NCI-H1694 treated with DMSO at 0.1 percent for 48 hours (cell line): ENCODE measurements around the gene SPATA33.
A peak's percentile ranks its signal among the peaks of the same experiment; 100 is the strongest.
"Not testable (repeated sequence)": the region's sequence is repeated elsewhere in the genome, so short reads cannot be mapped to it uniquely, and the experiment has no call there.

Experiments used
- DNase-seq: peaks from one replicate; lab custom pipeline; 2025; lab: John Stamatoyannopoulos, UW

SPATA33 gene

DNA sequence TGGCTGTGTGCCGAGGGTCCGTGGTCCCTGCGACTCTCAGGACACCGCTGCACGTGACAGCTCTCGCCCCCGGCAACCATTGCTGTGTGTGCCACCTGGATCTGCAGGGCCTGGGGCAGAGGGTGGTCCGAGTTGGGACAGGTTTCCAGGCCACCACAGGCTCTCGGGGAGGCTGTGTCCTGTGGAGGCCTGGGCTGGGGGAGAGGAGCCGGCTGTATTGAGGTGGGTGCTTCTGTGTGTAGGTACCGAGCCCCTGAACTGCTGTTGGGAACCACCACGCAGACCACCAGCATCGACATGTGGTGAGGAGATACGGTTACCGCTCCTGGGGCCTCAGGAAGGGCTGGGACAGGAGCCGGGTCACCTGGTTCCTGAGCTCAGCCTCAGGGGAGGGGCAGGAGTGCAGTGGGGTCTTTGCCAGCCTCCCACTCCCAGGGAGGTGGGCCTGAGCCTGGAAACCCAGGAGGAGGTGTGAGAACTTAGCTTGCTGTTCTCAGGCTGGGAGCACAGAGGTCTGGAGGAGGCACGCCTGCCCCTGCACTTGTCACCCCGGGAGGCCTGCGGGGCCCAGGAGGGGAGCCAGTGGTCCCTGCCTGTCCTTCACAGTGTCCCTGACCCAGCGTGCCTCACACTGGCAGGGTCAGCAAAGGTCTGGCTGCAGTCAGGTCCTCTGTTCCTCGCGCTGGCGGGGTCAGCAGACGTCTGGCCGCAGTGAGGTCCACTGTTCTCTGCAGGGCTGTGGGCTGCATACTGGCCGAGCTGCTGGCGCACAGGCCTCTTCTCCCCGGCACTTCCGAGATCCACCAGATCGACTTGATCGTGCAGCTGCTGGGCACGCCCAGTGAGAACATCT lies 36.5 kb downstream of the SPATA33 start:
- DNase-seq, result no peak

DNA sequence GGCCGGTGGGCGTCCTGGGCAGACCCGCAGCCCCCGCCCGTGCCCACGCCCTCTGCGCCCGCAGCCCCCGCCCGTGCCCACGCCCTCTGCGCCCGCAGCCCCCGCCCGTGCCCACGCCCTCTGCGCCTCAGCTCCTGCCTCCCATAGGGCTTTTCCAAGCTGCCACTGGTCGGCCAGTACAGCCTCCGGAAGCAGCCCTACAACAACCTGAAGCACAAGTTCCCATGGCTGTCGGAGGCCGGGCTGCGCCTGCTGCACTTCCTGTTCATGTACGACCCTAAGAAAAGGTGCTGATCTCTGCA lies 37.1 kb downstream of the SPATA33 start:
- DNase-seq, result not testable (repeated sequence)

DNA sequence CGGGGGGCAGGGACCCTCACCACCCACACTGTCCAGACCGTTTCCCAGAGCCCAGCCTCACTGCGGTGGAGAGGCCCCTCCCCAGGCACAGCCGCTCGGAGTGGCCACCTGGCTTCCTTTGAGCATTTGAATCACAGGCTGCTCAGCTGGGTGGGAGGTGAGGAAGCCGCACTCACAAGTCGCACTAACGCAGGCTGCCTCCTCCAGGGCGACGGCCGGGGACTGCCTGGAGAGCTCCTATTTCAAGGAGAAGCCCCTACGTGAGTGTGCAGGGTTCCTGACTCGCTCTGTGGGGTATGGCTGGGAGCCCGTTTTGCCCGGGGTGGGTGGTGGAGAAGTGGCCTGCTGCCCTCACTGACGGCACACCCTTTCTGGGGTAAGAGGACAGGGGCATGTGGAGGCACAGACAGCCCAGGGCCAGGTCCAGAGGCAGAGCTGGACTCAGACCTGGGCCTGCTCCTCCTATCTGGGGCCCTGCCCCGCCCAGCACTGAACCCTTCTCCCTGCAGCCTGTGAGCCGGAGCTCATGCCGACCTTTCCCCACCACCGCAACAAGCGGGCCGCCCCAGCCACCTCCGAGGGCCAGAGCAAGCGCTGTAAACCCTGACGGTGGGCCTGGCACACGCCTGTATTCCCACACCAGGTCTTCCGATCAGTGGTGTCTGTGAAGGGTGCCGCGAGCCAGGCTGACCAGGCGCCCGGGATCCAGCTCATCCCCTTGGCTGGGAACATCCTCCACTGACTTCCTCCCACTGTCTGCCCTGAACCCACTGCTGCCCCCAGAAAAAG lies 37.6 kb downstream of the SPATA33 start:
- no peak for DNase-seq

DNA sequence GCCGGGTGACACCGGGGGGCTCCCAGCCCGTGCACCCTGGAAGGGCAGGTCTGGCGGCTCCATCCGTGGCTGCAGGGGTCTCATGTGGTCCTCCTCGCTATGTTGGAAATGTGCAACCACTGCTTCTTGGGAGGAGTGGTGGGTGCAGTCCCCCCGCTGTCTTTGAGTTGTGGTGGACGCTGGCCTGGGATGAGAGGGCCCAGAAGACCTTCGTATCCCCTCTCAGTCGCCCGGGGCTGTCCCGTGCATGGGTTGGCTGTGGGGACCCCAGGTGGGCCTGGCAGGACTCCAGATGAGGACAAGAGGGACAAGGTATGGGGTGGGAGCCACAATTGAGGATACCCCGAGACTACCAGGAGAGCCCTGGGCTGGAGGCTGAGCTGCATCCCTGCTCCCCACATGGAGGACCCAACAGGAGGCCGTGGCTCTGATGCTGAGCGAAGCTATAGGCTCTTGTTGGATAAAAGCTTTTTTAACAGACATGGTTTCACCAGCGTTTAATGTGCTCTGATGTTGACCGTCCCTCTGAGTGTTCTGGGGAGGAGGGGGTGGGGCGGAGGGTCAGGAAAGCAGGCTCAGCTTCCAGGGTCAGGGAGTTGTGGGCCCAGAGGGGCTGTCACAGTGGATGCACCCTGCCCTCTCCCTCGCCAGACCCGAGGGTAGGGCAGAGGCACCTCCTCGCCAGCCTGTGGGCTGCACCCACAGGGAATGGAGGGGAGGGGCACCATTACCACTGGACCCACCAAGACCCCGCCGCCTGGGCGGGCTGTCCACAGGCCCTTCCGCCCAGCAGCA lies 38.4 kb downstream of the SPATA33 start:
- DNase-seq, result no peak

DNA sequence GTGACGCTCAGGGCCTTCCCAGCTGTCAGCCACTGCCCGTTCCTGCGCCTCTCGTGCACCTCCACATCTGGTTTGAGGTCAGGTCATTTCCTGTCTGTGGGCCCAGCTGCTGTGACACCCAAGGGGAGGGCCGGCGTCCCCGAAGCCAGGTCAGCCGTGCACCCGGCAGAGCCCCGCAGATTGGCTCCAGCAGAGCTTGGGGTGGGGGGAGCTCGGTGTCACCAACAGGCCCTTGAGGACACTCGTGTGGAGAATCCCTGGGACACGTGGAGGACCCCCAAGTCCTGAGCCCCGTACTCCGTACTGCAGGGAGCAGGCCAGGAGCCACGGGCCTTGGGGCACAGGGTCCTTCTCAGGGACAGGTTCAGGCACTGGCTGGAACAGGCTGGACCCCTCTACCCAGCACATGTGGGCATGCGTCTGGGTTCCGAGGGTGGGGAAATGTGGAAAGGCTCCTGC lies 39.1 kb downstream of the SPATA33 start:
- no peak for DNase-seq

DNA sequence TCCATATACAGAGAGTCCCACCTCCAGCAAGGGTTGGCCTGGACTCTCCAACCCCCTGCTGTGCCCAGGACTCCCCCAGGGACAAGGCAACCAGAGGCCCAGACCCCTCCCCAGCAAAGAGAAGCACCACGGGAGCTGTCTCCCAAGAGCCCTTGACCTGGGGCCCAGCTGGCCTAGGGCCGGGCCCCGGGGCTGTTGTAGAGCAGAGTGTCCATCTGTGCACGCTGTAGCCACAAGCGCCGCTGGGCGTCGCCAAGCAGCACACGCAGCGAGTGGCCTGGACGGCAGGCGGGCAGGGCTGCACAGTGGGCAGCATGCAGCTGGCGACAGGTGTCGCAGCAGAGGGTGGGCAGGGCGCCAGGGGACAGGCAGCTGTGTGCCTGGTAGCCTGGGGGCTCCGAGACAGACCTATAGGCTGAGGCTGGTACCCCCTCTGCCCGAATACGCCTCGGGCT lies 39.6 kb downstream of the SPATA33 start:
- DNase-seq, result no peak

DNA sequence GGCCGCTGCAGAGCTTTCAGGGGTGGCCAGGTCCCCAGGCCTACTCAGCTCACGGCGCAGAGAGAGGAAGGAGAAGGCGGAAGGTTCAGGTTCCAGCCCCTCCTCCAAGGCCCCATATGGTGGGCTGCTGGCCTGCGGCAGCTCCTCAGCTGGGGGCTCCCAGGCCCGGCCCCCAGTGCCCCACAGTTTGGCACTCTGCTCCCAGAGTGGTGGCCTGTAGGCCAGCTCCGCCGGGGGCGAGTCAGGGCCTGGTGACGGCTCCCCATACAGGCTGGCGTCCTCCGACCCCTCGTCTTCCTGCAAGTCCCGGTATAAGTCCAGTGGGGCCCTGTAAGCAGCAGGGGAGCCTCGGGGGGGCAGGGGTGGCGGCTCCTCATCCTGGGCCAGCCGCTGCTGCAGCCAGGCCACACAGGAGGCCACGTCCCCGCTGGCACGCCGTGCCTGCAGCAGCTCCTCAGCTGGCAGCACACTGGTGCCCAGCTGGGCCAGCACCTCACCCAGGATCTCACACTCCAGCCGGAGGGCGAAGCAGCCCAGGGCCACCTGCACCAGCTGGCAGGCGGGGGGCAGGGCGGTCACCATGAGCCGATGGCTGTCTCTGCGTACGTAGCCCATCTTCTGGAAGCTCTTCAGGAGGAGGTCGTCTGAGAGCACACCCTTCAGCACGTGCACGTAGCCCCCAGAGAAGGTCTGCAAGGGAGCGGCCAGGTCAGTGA lies 40.1 kb downstream of the SPATA33 start:
- no peak for DNase-seq

DNA sequence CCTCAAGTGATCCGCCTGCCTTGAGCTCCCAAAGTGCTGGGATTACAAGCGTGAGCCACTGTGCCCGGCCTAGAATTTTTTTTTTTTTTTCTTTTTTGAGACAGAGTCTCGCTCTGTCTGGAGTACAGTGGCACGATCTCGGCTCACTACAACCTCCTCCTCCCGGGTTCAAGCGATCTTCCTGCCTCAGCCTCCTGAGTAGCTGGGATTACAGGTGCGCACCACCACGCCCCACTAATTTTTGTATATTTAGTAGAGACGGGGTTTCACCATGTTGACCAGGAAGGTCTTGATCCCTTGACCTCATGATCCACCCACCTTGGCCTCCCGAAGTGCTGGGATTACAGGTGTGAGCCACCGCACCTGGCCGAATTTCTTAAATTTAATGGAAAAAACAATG lies 41.1 kb downstream of the SPATA33 start:
- DNase-seq, result not testable (repeated sequence)

DNA sequence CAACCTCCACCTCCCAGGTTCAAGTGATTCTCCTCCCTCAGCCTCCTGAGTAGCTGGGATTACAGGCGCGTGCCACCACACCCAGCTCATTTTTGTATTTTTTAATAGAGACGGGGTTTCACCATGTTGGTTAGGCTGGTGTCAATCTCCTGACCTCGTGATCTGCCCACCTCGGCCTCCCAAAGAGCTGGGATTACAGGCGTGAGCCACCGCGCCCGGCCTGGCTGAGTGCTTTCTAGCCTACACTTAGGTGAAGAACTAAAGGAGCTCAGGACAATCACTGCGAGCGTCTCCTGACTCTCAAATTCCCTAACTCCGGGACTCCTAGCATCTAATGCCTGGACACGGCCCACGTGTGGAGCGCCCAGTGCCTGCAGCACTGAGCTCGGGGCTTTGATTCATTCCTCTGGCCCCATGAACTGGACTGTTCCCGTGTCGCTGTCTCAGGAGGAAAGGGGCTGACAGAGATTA lies 42.0 kb downstream of the SPATA33 start:
- DNase-seq, result not testable (repeated sequence)

DNA sequence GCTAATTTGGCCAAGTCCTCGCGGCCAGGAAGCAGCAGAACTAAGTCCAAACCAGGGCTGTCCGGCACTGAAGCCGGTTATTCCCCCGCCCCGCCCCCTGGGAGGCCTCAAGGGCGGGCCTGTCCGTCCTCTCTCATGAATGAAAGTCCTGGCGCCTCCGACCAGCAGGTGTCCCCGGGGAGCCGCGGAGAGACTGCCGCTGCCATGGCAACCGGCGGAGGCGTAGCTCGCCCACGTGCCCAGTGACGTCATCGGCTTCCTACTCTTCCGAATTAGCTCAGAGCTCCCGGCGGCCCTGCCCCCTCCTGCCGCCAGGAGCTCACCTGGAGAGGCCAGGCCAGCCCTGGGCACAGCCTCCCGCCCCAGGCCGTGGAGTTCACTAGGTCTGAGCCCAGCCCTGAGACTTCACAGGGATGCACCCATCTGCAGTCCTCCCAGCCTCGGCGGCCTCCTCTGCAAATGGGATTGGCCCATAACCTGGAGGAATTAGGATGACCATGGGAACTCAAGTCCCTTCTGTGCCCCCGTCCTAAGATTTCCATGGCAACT lies 42.5 kb downstream of the SPATA33 start:
- peak; percentile 80 for DNase-seq

DNA sequence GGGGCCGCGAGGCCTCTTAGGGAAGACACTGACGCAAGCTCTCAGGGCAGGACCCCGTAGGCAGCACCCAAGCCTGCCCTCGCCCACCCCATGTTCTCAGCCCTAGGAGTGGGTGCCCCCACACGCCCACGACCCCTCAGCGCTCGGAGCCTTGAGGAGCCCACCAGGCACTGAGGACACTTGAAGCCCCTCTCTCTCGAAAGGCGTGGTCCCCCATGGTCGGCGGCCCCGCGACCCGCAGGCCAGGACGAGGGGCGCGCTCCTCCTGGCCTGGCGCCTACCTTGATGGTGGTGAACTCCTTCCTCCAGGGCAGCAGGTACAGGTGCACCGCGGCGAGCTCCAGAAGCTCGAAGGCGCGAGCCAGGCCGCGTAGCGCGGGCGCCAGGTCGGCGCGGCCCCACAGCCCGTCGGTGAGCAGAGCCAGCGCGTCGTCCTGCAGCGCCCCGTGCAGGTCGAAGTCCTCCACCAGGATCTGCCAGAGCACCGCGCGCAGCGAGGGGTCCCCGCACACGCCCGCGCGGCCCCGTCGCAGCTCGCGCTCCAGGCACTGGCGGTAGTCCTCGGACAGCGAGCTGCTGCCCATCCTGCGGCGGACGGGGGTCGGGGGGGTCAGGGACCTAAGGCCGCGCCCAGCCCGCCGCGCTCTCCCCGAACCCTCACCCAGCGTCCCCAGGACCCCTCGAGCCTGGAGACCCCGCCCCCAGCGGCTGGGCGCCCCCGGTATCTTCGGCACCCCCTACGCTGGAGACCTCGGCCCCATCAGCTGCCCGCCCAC lies 43.2 kb downstream of the SPATA33 start:
- DNase-seq, result no peak

DNA sequence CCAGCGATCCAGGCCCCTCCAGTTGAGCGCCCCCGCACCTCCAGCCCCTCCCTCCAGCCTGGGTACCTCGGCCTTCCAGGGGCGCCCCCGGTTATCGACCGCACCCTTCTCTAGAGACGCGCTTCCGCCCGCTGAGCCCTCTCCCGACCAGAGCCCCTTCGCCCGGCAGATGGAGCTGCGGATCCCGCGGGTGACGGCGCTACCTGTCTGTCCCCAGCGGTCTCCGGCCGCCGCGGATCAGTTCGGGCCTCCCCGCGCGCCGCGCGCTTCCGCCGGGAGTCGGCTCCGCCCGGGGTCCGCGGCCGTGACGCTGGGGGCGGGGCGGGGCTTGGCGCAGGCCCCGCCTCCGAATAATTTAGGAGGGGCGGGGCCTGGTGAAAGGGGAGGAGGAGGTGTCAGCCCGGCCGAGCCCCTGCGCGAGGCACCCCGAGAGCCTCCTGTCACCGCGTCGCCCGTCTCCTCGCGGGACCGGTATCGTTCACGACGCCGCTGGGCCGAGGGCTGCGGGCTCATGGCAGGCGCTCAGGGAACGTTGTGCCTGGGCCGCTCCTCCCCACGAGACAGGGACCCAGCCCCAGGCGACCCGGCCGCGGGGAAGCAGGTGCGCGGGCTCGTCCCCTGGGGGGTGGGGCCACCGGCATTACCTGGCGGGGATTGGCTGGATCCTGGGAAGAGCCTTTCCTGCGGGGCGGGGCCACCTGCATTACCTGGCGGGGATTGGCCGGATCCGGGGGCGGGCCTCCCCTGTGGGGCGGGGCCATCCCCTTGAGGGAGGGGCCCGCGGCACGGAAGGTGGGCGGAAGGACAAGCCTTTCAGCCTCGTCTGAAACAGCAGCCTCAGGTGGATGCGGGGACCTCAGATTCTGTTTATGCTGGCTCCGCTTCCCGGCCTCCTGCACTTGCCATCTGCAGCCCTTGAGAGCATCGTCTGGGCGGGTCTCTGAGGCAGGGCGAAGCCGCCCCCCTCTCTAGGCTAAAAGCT lies 44.1 kb downstream of the SPATA33 start, which contains the start of gene SPATA2L:
SPATA2L (minus strand) TSS at position 281 of the 982 bp plus-strand sequence. CDS start 473 bp downstream, outside the sequence.
- DNase-seq, result peak; percentile 81

DNA sequence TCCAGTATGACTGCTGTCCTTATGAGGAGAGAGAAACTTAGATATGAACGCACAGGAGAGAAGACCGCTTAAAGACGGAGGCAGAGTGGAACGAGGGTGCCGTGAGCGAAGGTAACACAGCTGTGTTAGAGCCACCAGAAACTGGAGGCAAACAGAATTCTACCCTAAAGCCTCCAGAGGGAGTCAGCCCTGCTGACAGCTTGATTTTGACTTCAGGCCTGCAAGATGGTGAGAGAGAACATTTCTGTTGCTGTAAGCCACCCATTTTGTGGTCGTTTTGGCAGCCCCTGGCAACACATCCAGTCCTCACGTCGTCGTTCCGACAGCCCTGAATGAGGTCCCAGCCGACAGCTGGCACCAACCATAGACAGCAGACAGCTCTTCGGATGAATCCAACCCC lies 46.6 kb downstream of the SPATA33 start:
- DNase-seq, result no peak

DNA sequence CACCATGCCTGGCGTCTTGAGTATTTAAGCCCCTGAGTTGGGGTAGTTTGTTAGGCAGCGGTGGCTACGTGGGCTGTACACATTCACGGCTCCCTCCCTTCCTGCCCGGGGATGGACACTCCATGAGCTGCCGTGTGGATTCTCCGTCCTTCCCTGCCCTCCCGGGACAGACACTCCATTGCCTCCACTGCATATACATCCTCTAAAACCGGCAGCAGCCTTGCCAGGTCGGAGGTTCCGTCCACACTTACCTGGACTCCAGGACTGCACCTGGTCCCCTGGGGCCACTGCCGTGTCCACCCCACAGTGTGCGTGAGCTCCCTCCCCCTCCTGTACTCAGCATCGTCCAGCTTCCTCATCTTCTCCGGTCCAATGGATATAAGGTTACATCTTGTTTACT lies 47.4 kb downstream of the SPATA33 start:
- DNase-seq, result no peak

DNA sequence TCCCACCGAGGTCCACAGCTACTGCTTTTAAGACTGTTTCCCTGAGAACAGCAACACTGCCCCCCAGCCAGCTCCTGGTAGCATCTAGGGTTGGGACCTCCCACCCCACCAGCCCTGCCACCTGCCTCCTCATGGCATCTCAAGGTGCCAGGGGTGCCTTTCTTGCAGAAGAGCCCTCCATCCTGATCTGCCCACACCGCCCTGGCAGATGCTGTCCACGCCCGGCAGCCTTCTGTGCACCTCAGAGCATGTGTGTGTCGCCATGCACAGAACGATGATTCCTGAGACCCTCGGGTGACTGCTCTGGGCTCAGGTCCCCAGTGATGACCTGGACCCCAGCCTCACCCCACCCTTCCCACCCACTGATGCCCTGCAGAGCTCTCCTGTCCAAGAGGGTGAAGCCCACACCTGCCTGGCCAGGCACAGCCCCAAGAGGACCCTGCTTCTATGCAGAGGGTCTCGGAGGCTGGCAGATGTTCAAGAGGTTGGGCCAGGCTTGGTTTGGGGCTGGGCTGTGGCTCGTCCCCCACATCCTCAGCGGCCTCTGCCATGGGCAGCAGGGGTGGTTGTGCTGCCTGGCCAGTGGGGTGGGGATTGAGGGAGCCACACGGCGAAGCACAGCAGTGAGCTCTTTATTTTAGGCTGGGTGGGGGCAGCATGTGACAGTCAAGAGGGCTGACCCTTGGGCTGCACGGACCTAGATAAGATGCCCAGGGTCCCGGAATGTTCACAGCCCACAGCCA lies 49.1 kb downstream of the SPATA33 start:
- DNase-seq, result no peak

DNA sequence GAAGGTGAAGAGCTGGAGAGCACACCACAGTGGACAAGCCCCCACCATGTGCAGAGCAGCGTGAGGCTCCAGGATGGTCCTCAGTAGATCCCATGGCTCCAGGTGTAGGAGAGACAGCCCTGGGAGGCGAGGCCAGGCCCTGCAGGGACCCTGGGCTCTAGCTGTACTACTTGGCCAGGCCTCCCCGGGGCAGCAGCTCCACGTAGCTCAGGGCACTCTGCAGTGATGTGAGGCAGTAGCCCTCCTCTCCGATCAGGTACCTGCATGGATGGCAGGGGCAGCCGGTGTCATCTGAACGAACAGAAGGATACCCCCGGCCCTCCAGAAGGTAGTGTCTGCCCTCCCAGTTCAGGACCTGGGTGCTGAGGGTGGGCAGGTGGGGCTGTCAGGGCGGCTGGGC lies 50.1 kb downstream of the SPATA33 start:
- no peak for DNase-seq

DNA sequence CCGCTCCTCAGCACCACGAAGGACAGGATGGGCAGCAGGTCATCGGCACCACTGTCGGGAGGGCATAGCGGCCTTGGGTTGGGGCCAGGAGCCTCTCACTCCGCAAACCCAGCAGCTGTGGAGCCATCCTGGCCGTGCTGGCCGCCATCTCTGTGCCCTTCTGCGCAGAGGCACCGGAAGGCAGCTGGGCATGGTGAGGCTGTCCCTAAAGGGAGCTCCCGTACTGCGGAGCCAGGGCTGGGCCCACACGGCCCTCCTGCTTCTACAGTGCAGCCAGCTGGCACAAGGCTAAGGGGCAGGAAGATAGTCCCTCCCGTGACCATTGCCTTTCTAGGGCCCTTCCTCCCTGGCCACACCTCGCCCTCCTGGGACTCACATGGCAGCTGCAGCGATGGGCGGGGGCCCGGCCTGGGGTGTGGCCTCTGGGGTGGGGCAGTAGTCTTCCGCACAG lies 50.9 kb downstream of the SPATA33 start:
- DNase-seq, result no peak

DNA sequence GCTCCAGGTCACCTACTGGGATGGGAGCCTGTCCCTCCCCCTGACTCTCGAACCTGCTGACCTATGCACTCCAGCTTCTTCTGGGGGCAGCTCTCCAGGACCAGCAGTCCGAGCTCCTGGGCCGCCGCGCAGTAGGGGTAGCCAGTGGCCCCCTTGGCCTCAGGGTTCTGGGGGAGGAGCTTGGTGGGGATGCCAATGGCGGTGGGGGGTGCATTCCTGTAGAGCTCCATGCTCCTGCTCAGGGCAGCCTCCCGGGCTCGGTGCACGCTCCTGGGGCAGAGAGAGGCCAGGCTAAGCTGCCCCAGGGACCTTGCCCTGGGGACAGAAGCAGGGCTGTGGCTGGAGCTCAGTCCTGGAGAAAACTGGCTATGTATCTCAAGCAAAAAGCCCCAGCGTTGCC lies 51.5 kb downstream of the SPATA33 start:
- DNase-seq, result no peak
